Stimulated activated naive CD8-positive, alpha-beta T cell treated with anti-CD3 and anti-CD28 coated beads, Interleukin-15, Interleukin-2, amounts not matched to agents 100 U/mL and 50 U/mL, for 24 hours (primary cell): ENCODE results near the gene PALMD.
A peak's percentile ranks its signal among the peaks of the same experiment; 100 is the strongest.

Source experiments
- ATAC-seq: fragments of 150-1000 bp; cut with Tn5 transposase; one replicate; pipeline ENCODE4 v1.10.0; 2021
- DNase-seq: peaks from one replicate; pipeline ENCODE4 v3.0.0; 2021

The PALMD gene

DNA sequence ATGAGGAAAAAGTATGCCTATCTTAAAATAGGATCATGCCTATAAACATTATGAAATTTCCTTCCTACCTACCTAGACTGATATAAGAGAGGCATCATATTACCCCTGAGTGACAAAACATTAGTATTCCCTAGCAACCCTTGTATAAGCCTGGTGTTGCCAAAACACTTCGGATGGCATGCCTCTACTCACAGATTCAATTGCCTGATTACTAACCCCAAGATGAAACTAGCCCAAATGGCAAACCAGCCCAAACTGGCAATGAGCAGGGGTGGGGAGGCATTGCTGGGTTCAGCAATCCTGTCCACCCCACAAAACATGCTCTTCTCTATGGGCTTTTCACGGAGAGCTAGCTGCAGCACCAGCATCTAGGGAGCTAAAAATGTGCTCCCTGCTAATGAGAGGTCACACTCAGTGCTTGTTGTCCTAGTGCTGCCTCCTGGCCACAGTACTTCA is 13.9 kb downstream of the PALMD start:
- ATAC-seq: no peak
- no peak for DNase-seq

DNA sequence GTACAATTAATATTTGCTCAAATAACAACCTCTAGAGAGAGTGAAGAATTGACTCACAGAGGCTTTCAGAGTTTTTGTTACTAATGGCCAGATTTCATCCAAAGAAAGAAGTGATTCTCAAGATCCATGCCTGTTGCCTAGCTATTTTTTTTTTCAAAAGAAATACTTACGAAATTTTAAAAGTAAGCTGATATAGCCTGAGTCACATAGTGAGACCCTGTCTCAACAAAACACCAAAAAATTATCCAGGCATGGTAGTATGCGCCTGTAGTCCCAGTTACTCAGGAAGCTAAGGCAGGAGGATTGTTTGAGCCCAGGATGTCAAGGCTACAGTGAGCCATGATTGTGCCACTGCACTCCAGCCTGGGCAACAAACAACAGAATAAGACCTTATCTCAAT is 14.6 kb downstream of the PALMD start:
- ATAC-seq: no peak
- no peak for DNase-seq

DNA sequence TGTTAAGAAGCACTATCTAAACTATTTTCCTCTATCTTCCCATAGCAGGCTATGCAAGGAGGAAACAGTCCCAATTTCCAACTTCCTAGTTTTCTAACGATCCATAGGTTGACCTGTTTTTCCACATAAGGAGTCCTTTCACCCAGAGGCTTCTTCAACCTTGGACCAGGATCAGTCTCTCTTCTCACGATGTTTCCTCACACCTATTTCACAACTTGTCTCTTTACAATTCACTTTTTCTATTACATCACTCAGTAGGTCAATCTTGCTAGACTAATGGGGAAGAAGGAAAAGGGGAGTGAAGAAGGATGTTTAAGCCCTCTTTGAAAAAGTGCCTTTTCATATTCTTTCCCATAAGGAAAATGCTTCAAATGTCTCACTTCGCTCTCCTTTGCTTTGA is 15.9 kb downstream of the PALMD start:
- ATAC-seq (no peak), DNase-seq (no peak)

DNA sequence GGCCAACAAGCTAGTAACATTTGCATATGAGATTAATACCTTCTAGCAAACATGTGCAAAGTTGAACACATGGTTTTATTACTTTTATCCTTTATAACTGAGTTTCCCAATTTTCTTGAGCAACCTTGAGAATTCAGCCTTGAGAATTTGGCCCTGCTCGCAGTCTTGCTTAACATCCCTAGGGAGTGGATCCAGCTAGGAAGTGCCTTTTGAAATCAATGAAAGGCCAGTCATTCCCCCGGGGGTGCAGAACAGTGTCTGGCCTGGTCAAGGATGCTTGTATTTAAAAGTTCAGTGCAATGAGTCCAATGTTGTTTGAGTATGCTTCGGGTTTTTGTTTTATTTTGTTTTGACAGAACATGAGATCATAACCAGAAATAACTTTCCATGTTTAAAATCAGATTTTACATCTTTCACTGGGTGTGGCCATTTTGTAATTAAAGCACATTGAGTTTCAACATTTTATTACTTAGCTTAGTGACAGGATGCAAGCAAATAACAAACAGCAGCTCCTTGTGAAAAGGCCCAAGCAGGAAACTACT is 16.7 kb downstream of the PALMD start:
- no peak for ATAC-seq
- no peak for DNase-seq

DNA sequence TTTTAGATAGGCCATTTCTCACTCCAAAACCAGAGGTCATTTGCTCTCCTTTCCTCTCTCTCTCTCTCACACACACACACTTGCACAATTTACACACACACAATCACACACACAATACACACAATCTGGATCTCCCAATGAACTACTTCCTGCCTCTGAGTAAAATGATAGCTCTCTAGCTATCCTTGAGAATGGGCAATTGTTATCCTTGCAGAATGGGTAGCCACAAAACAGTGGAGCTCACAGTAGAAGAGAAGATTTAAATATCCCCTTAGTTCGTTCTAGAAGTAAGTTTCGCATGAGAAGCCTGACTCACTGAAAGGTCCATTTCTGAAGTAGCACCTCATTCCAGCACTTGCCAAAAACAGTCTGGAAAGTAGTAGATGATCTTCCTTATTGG is 17.6 kb downstream of the PALMD start:
- ATAC-seq (no peak), DNase-seq (no peak)

DNA sequence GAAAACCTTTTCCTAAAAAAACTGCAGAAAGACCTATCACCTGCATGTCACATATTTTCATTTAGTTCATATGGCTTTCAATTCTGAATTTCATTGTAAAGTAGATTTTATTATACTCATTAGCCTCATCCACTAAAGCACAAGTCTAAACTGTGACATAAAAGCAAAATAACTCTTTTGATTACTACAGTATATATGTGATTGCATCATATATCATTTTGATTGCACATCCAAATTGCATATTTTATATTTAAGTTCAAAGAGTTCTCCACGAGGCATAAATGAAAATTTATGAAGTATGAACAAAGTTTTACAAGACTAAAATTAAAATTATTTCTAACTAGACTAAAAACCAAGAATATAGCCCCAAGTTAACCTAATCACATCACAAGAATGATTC is 19.3 kb downstream of the PALMD start:
- ATAC-seq (no peak), DNase-seq (no peak)

DNA sequence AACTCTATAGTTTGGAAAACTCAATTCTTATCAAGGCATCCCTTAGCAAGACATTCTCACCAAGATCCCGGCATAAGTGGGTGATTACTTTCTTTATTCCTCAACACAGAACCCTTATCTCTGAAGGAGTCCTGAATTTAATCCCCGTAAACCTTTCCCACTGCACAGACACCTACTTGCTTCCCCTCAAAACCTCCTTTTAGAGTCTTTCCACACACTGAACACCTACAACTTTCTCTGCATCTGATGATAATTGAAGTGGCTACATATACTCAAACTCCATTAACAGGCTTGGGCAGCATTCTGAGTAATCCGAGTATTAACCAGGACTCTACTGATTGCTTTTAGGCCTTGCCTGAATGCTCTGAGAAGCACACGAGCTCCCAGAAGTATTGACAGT is 23.5 kb downstream of the PALMD start:
- ATAC-seq (no peak), DNase-seq (no peak)

DNA sequence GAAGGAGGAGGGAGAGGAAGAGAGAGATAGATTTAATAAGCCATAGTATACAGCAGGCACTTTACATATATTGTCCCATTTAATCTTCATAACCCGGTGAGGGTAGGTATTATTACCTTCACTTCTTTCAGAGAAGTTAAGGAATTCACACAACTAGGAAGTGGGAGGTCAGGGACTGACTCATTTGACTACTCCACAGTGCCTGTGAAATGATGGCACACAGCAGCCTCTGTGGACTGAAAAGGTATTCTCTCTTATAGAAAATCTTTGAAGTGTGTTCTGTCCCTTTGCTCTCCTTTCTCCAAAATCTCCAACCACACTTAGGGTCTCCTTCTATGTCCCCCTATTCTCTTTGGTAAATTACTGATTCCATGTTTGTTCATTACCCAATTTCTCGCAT is 23.9 kb downstream of the PALMD start:
- ATAC-seq: no peak
- no peak for DNase-seq

DNA sequence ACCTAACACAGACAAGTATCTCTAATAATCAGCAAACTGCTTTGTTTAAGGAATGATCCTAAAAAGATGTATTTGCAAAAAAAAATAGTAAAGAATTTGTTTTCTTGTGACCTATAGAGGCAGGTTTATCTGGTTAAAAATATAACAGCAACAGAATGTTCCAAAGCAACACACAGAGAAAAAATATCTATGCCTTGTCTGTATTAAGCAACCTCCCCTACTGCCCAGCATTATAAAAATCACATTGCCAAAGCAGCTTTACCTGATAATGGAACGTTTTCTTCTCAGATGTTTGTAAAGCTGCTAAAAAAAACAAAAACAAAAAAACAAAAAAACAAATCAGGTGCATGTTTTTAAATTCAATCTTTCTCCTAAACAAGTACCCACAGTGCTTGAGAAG is 24.7 kb downstream of the PALMD start:
- ATAC-seq (no peak), DNase-seq (no peak)

DNA sequence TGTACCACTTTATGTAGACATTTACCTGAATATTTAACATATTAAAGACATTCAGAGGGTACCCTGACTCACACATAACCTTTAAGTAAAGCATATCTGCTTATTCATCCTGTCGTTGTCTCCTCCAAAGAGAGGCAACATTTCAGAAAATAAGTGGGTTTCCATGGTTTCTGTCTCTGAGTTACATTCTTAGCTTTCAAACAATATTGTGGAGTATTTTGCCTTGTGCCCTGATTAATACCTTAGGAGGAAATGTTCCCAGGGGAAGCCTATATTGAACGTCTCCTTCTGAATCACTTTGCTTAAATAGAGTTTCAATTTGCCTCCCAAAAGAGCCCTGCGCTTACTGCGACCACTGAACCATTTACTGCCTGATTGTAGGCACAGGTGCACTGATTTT is 26.1 kb downstream of the PALMD start:
- no peak for ATAC-seq

DNA sequence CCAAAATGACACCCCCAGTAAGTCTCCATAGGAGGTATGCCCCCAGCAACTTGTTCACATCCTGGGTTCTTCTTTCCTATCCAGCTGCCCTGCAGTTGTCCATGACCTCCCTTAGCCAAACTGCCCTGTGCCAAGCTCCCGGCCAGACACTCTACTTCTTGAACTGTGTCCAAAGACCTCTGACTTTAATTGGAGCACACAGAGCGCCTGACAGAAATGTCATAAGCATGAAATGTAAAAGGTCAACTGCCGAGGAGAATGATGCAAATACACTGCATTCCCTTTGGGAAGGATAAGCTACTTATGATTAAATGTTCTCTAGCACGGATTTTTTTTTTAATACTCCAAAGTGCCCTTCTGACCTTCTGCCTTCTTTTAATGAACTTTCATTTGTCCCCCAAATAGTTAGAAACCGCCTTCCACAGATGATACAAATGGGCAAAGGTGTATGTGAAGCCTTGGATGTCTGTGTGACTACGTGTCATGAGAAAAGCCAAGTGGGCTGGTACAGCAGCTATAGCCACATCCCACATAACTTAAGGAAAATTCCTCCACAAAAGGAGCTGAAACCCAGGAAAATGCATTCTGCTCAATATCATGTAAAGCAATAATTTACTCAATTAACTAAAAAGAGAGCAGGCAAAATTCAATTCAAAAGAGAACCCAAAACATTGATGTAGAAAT is 26.8 kb downstream of the PALMD start:
- DNase-seq (no peak), ATAC-seq (no peak)

More for the DNA sequence above, 26.1 kb downstream of the PALMD start:
- DNase-seq: no peak

DNA sequence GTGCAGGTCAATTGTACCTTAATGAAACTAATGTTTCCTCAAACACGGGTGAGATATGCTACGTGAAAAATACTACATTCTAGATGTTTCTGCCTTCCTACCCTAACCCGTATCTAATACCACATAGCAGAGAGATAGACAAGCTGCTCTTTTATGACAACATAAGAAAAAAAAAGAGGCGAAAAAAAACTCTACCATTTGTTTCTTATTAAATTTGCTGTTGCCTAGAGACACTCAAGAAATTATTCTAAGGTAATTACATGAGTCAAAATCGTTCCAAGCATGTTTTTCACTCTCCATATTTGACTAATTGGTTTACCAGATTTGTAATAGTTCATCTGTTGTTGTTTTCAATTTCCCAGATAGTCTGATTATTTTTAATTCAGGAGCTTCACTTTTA is 27.4 kb downstream of the PALMD start:
- no peak for DNase-seq

DNA sequence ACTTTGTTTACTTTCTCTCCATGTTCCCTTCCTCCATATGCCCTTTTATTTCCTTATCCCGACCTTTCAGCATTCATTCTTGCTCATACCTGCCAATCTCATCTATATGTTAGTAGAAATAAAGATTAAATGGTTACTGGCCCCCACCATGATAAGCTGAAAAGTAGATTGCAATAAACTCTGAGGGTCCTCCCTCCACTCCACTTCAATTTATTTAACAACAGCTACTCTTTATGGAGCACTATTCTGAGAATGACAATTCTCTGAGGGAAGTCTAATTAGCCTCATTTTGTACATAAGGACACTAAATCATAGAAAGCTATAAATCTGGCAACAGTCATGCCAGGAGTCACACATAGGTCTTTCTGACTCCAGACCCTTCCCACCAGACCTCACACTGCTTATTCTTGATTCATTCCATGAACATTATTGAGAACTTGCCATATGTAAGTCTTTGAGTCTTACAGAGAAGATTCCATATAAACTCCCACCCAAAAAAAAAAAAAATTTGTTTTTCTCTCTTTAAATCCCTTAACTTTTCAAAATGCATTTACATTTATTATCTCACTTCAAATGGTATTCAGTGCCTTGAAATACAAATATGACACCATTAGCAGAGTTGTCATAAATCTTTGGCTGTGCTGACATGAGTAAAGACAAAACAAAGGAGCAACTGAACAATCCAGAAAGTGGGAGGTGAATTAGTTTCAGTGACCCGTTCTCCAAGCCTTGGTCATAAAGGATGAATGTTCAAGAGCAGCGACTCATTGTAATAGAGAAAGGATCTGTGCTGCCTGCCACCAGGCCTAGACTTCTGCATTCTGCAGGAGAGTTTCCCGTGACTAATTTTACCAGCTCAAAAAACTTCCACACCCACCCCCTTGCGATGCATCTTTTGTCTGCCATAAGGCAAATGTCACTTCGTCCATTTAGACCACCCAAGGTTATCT is 28.5 kb downstream of the PALMD start:
- DNase-seq: no peak
- no peak for ATAC-seq

More for the DNA sequence above, 27.4 kb downstream of the PALMD start:
- no peak for ATAC-seq

DNA sequence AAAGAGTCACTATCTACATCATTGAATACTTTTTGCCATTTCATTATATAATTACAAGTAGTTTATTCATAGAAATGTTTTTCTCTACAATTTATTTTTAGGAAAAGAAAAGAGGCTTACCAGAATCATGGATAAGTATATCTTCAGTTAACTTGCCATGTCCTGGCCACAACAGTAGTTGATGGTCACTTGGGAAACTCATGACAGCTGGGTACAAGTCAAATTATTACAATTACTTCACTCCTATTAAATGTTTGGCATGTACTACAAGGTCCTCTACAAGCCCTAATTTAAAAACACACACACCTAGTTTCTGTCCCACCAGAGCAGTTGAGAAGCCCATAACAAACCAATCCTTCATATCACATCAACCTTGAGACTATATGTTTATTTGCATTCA is 29.4 kb downstream of the PALMD start:
- DNase-seq (no peak), ATAC-seq (no peak)

DNA sequence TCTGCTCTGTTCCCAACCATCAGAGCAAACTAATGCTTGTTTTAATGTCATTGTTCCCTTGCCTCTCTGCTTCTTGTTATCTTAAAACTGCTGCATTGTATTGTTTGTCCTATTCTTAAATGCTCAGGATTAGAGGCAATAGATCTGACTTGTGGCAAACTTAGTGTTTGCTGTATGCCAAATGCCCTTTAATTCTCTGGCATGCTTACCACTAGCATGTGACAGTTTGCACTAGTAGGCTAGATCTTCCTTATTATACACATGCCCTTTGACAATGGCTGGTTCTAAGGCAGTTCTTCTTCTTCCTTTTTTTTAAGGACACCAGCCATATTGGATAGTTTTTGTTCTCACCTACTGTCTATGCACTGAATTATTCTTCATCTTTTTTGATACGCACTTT is 30.1 kb downstream of the PALMD start:
- DNase-seq: no peak
- ATAC-seq: no peak

DNA sequence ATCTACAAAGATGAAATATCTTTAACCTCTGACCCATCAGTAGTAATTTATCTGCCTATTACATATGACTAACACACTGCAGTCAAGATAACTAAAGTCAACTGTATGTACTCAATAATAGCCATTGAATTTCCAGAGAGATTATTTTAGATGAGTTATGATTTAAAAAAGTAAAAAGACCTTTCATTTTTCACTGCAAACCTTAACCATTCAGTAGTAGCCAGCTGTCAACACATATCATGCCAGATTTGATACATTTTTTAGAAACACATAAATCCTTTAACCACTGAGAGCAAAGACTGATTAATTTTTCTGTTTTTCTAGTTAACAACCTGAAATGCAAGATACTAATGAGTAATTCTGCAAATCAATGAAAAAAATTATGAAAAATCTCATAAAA is 31.0 kb downstream of the PALMD start:
- ATAC-seq: no peak
- no peak for DNase-seq

DNA sequence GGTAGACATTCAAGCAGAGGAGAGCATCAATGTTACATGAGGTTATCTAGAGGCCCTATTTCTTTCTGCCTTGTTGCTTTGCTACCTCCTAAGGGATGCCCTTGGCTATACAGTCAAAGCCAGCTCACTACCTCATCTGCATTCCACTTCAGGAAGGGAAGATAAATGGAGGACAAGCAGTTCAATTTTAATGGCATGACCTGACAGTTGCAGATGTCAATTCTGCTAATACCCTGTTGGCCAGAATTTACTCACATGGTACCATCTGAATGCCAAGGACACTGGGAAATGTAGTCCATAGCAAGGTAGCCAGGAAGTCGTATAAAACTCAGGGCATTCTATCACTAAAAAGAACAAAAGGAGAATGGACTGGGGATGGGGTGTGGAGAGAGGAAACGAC is 31.5 kb downstream of the PALMD start:
- DNase-seq: no peak
- ATAC-seq: no peak

DNA sequence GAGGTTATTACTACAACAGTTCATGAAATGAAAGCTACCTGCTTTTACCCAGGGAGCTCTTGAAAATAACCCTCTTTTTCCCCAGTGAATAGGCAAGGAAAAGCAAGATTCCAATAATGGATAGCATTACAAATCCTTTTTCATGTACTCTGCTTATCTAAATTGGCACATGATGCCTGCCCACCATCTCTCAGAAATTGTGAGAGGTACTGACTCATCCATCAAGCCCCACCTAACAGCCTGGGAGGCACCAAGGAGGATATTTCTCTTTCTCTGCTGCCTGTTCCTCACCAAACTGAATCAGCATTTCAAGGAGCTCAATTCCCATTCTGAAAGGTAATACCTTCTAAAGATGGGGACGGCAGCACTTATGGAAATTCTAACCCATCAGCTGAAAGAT is 34.4 kb downstream of the PALMD start:
- no peak for DNase-seq
- ATAC-seq: no peak

DNA sequence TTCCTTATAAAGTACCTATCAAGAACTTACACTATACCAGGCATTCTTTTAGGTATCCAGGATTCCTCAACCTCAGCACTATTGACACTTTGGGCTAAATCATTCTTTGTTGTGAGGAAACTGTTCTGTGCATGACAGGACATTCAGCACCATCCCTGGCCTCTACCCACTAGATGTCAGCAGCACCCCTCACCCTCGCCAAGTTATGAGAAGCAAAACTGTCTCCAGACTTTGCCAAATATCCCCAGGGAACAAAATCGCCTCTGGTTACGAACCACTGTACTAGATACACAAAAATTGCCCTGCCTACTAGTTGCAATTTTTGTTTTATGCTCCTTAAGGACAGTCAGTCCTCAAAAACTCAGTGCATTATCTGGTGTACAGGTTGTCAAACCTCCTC is 35.7 kb downstream of the PALMD start:
- DNase-seq (no peak), ATAC-seq (no peak)

DNA sequence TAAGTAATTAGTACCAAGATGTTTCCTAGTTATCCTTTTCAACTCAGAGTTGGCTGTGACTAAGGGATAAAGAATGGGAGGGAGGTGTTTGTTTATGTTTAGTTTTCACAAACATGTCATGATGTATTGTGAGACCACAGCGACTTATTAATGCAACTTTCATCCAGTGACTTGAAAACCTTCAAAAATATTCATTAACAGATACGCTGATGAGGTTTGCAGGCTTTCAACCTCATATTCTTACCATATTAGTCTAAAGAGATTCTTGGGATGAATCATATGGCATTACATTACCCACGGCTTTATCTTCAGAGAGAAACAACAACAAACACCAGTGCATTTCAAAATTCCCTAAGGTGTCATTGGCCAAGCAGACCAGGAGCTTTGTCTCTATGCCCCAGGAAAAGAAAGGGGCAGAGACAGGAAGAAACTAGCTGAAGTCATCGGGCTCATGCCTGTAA is 36.4 kb downstream of the PALMD start:
- no peak for ATAC-seq
- no peak for DNase-seq

DNA sequence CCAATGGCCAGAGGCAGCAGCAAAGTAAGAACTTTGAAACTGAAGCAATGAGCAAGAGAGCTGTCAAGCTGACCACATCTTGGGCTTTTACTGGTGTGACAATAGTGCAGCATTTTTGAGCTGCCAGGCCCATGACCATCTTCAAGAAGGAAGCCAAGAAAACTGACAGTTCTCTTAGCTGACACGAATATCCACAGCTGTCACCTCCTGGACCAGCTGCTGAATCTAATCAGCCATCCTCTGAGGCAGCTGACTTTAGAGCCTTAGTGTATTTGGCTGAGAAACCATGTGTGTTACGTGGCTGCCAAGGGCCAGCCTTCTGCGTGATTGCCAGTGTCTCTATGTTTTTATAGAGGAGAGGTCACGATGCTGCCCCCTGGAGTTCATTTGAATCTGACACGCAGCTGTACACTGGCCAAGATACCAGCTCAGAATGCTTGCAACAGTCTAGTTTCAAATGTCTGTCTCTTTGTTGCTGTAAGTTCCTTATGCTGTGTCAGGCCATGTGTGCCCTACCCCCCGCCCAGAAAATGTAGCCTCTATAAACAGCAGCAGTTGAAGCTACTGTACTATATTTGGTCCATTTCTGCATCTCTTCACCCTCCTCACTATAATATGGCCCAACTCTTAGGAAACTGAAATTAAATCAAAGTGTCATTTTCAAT is 39.7 kb downstream of the PALMD start:
- peak; percentile 51 for DNase-seq
- peak; percentile 68 for ATAC-seq

DNA sequence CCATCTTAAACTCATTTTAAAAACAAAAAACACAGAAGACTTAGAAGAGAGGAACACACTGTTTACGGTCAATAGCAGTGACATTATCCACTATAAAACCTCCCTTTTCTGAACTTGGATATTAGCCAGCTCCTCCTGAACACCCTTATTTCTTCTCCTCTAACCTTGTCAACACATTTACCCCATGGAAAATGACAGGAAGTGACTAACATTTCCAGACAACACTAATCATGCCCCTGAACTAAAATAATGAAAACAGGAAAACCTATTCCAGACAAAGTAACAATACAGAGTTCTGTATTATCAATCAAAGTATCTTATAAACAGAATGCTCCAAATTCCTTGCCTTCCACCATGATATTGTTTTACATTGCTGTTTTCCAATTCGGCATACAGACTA is 45.3 kb downstream of the PALMD start:
- no peak for ATAC-seq
- DNase-seq: no peak

DNA sequence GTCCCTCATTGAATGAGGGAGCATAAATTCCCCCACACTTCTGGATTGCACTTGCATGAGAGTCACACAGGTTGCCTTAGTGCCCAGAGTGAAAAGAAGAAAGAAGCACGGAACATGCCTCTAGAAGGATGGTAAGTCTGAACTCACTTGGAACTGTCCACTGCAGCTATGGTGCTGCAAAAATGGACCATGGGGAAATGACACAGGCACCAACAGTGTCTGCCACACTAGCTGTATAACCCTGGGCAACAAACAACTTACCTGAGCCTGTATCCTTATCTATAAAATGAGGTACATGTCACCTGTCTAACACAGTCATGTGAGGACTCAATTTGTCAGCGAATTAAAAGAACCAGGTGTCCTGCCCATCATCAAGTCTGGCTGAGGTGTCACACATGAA is 50.7 kb downstream of the PALMD start:
- ATAC-seq (no peak), DNase-seq (no peak)
